HEK293 (cell line): ENCODE measurements around the gene TDO2.

Source experiments
- MZF1 ChIP-seq: fragments of 450-650 bp; formaldehyde crosslinking; IDR thresholded peaks from 2 replicates; pipeline ENCODE4 v1.5.1; 2017; ENCODE audit warnings: missing biosample characterization, missing genetic modification characterization, borderline replicate concordance
- SCRT2 ChIP-seq: fragments of 450-650 bp; formaldehyde crosslinking; IDR thresholded peaks from 2 replicates; pipeline ENCODE4 v1.5.1; 2016; ENCODE audit warnings: missing biosample characterization, missing genetic modification characterization
- ZBTB20 ChIP-seq: fragments of 450-650 bp; formaldehyde crosslinking; IDR thresholded peaks from 2 replicates; pipeline ENCODE4 v1.5.1; 2016; ENCODE audit warnings: missing biosample characterization, missing genetic modification characterization
- ZEB2 ChIP-seq: fragments of 450-650 bp; formaldehyde crosslinking; IDR thresholded peaks from 2 replicates; pipeline ENCODE4 v1.5.1; 2016; ENCODE audit warnings: missing biosample characterization, missing genetic modification characterization
- ZNF221 ChIP-seq: fragments of 450-650 bp; formaldehyde crosslinking; IDR thresholded peaks from 2 replicates; pipeline ENCODE4 v1.5.1; 2017; ENCODE audit warnings: missing biosample characterization, missing genetic modification characterization, borderline replicate concordance
- ZNF335 ChIP-seq: fragments of 450-650 bp; formaldehyde crosslinking; conservative IDR thresholded peaks from 2 replicates; pipeline ENCODE4 v1.5.1; 2016; ENCODE audit warnings: missing biosample characterization, missing genetic modification characterization
- ZNF514 ChIP-seq: fragments of 450-650 bp; formaldehyde crosslinking; IDR thresholded peaks from 2 replicates; pipeline ENCODE4 v1.5.1; 2016; ENCODE audit warnings: missing biosample characterization, missing genetic modification characterization
- ZNF654 ChIP-seq: fragments of 450-650 bp; formaldehyde crosslinking; IDR thresholded peaks from 2 replicates; pipeline ENCODE4 v1.5.1; 2016; ENCODE audit warnings: low read depth, missing biosample characterization, missing genetic modification characterization
- ZSCAN16 ChIP-seq: fragments of 450-650 bp; formaldehyde crosslinking; IDR thresholded peaks from 2 replicates; pipeline ENCODE4 v1.5.1; 2016; ENCODE audit warnings: missing biosample characterization, missing genetic modification characterization
- ZSCAN30 ChIP-seq: fragments of 450-650 bp; IDR thresholded peaks from 2 replicates; pipeline ENCODE4 v1.5.1; 2018; ENCODE audit warnings: missing biosample characterization, mild to moderate bottlenecking, missing genetic modification characterization, moderate library complexity
- ZXDB ChIP-seq: fragments of 450-650 bp; formaldehyde crosslinking; IDR thresholded peaks from 2 replicates; pipeline ENCODE4 v1.5.1; 2016; ENCODE audit warnings: missing biosample characterization, missing genetic modification characterization
- TF ChIP-seq, protein P1 (sequence below): fragments of 450-650 bp; formaldehyde crosslinking; IDR thresholded peaks from 2 replicates; pipeline ENCODE4 v1.5.1; 2016; ENCODE audit warnings: missing biosample characterization, missing genetic modification characterization
- TF ChIP-seq, protein P2 (sequence below): fragments of 450-650 bp; formaldehyde crosslinking; conservative IDR thresholded peaks from 2 replicates; pipeline ENCODE4 v1.5.1; 2016; ENCODE audit warnings: low read depth, missing biosample characterization, missing genetic modification characterization
- TF ChIP-seq, protein P3 (sequence below): fragments of 450-650 bp; formaldehyde crosslinking; optimal IDR thresholded peaks from 2 replicates; pipeline ENCODE3; 2016; ENCODE audit warnings: missing biosample characterization, mild to moderate bottlenecking, missing genetic modification characterization
- TF ChIP-seq, protein P4 (sequence below): fragments of 450-650 bp; formaldehyde crosslinking; IDR thresholded peaks from 2 replicates; pipeline ENCODE4 v1.5.1; 2017; ENCODE audit warnings: missing biosample characterization, missing genetic modification characterization
- TF ChIP-seq, protein P5 (sequence below): fragments of 450-650 bp; formaldehyde crosslinking; conservative IDR thresholded peaks from 2 replicates; pipeline ENCODE4 v1.5.1; 2016; ENCODE audit warnings: low read depth, missing biosample characterization, missing genetic modification characterization

Gene TDO2

DNA sequence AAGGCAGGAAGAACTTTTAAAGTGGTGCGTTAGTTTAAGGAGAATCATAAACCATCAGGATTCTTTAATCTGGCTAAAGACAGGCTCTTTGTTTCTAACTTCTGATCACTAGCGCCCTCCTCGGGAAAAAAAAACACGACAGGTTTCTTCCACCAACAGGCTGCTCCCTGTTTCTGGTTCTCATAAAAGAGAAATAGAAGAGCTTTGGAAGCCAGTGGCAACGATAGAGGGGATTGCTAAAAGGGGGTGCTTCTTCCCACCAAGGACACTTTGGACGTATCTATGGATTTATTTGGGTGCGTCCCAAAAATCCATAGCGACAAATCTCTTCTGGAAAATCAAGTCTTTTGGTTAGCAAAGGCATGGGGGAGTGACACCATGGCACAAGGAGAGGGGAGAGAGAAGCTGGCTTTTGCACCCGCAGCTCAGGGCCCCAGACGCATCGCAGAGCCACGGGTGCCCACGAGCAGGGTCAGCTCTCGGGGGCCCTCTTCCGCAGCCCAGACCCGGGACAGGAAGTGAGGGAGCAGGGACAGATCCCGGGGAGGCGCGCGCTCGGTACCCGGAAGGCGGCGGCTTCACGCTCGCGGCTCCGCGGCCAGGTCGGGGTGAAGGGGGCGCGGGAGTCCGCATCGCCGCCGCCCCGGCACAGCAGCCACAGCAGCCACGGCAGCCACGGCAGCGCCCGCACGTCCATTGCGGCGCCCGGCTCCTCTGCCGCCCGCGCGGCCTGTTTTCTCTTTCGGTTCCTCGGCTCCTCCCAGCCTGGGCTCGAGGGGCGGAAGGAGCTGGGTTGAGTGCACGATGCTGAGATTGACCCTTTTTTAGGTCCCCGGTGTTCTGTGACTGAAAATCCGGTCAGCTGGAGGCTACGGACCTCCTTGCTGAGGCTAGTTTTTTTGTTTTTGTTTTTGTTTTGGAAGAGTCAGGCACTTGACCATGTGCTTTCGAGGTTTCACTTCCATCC, 49.9 kb downstream of the TDO2 start, which contains the start of gene CTSO (continued):
- TF ChIP-seq ZSCAN16 (tag by site-specific recombination): peak; percentile 8; the same call in 1 of the 2 replicates
- TF ChIP-seq SCRT2 (tag by site-specific recombination): peak; percentile 48; the same call in 1 of the 2 replicates
- TF ChIP-seq, protein P1, sequence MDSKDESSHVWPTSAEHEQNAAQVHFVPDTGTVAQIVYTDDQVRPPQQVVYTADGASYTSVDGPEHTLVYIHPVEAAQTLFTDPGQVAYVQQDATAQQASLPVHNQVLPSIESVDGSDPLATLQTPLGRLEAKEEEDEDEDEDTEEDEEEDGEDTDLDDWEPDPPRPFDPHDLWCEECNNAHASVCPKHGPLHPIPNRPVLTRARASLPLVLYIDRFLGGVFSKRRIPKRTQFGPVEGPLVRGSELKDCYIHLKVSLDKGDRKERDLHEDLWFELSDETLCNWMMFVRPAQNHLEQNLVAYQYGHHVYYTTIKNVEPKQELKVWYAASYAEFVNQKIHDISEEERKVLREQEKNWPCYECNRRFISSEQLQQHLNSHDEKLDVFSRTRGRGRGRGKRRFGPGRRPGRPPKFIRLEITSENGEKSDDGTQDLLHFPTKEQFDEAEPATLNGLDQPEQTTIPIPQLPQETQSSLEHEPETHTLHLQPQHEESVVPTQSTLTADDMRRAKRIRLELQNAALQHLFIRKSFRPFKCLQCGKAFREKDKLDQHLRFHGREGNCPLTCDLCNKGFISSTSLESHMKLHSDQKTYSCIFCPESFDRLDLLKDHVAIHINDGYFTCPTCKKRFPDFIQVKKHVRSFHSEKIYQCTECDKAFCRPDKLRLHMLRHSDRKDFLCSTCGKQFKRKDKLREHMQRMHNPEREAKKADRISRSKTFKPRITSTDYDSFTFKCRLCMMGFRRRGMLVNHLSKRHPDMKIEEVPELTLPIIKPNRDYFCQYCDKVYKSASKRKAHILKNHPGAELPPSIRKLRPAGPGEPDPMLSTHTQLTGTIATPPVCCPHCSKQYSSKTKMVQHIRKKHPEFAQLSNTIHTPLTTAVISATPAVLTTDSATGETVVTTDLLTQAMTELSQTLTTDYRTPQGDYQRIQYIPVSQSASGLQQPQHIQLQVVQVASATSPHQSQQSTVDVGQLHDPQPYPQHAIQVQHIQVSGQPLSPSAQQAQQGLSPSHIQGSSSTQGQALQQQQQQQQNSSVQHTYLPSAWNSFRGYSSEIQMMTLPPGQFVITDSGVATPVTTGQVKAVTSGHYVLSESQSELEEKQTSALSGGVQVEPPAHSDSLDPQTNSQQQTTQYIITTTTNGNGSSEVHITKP (tag by site-specific recombination): 0 out of 2 replicates have a peak, but pooled peaks have one; percentile 16
- TF ChIP-seq, protein P2, sequence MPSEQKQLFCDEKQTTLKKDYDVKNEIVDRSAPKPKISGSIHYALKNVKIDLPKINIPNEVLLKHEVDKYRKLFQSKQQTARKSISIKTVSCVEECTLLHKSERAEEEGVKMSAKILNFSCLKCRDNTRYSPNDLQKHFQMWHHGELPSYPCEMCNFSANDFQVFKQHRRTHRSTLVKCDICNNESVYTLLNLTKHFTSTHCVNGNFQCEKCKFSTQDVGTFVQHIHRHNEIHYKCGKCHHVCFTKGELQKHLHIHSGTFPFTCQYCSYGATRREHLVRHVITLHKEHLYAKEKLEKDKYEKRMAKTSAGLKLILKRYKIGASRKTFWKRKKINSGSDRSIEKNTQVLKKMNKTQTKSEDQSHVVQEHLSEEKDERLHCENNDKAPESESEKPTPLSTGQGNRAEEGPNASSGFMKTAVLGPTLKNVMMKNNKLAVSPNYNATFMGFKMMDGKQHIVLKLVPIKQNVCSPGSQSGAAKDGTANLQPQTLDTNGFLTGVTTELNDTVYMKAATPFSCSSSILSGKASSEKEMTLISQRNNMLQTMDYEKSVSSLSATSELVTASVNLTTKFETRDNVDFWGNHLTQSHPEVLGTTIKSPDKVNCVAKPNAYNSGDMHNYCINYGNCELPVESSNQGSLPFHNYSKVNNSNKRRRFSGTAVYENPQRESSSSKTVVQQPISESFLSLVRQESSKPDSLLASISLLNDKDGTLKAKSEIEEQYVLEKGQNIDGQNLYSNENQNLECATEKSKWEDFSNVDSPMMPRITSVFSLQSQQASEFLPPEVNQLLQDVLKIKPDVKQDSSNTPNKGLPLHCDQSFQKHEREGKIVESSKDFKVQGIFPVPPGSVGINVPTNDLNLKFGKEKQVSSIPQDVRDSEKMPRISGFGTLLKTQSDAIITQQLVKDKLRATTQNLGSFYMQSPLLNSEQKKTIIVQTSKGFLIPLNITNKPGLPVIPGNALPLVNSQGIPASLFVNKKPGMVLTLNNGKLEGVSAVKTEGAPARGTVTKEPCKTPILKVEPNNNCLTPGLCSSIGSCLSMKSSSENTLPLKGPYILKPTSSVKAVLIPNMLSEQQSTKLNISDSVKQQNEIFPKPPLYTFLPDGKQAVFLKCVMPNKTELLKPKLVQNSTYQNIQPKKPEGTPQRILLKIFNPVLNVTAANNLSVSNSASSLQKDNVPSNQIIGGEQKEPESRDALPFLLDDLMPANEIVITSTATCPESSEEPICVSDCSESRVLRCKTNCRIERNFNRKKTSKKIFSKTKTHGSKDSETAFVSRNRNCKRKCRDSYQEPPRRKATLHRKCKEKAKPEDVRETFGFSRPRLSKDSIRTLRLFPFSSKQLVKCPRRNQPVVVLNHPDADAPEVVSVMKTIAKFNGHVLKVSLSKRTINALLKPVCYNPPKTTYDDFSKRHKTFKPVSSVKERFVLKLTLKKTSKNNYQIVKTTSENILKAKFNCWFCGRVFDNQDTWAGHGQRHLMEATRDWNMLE (tag by site-specific recombination): peak; percentile 49; the same call in 1 of the 2 replicates
- 0 out of 2 replicates have a peak, but pooled peaks have one; percentile 61 for TF ChIP-seq ZSCAN30 (tag by site-specific recombination)
- peak; percentile 94 for TF ChIP-seq ZBTB20 (tag by site-specific recombination)
- TF ChIP-seq, protein P3, sequence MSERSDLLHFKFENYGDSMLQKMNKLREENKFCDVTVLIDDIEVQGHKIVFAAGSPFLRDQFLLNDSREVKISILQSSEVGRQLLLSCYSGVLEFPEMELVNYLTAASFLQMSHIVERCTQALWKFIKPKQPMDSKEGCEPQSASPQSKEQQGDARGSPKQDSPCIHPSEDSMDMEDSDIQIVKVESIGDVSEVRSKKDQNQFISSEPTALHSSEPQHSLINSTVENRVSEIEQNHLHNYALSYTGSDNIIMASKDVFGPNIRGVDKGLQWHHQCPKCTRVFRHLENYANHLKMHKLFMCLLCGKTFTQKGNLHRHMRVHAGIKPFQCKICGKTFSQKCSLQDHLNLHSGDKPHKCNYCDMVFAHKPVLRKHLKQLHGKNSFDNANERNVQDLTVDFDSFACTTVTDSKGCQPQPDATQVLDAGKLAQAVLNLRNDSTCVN (tag by site-specific recombination): peak; percentile 80
- peak; percentile 78 for TF ChIP-seq ZNF335
- TF ChIP-seq ZNF654 (tag by site-specific recombination): peak; percentile 51
- no peak for TF ChIP-seq ZNF221 (tag by site-specific recombination)
- TF ChIP-seq ZEB2 (tag by site-specific recombination): no peak
- TF ChIP-seq MZF1: 0 out of 2 replicates have a peak, but pooled peaks have one; percentile 35
- no peak for TF ChIP-seq ZNF514 (tag by site-specific recombination)
- TF ChIP-seq, protein P4, sequence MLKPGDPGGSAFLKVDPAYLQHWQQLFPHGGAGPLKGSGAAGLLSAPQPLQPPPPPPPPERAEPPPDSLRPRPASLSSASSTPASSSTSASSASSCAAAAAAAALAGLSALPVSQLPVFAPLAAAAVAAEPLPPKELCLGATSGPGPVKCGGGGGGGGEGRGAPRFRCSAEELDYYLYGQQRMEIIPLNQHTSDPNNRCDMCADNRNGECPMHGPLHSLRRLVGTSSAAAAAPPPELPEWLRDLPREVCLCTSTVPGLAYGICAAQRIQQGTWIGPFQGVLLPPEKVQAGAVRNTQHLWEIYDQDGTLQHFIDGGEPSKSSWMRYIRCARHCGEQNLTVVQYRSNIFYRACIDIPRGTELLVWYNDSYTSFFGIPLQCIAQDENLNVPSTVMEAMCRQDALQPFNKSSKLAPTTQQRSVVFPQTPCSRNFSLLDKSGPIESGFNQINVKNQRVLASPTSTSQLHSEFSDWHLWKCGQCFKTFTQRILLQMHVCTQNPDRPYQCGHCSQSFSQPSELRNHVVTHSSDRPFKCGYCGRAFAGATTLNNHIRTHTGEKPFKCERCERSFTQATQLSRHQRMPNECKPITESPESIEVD (tag by site-specific recombination): no peak
- 0 out of 2 replicates have a peak, but pooled peaks have one; percentile 29 for TF ChIP-seq ZXDB
- TF ChIP-seq, protein P5, sequence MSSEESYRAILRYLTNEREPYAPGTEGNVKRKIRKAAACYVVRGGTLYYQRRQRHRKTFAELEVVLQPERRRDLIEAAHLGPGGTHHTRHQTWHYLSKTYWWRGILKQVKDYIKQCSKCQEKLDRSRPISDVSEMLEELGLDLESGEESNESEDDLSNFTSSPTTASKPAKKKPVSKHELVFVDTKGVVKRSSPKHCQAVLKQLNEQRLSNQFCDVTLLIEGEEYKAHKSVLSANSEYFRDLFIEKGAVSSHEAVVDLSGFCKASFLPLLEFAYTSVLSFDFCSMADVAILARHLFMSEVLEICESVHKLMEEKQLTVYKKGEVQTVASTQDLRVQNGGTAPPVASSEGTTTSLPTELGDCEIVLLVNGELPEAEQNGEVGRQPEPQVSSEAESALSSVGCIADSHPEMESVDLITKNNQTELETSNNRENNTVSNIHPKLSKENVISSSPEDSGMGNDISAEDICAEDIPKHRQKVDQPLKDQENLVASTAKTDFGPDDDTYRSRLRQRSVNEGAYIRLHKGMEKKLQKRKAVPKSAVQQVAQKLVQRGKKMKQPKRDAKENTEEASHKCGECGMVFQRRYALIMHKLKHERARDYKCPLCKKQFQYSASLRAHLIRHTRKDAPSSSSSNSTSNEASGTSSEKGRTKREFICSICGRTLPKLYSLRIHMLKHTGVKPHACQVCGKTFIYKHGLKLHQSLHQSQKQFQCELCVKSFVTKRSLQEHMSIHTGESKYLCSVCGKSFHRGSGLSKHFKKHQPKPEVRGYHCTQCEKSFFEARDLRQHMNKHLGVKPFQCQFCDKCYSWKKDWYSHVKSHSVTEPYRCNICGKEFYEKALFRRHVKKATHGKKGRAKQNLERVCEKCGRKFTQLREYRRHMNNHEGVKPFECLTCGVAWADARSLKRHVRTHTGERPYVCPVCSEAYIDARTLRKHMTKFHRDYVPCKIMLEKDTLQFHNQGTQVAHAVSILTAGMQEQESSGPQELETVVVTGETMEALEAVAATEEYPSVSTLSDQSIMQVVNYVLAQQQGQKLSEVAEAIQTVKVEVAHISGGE: peak; percentile 94
